Lung microvascular endothelial cell (primary cell): ENCODE measurements around the gene F11R. TPM values are rescaled to one million over a fixed set of nuclear protein-coding genes. Genes with fewer than 3 reads are reported as not detected.
"Not testable (repeated sequence)": the region's sequence is repeated elsewhere in the genome, so short reads cannot be mapped to it uniquely, and the experiment has no call there.

ENCODE experiments used
- DNase-seq, 2 donors: peaks; one replicate each; pipeline versions ENCODE4 v3.0.0 to v3.0.0-alpha.2; 2010; ENCODE audit warnings: low read depth in 2 of 2
- total RNA-seq: library from RNA; depleted of rRNA; stranded (reverse); fragments of >200 nt; gene quantifications from 2 replicates; pipeline ENCODE4 v1.2.1, GENCODE V29; 2014

Gene F11R
- total RNA-seq, 1 donor from 2014 or later = 150 TPM

DNA sequence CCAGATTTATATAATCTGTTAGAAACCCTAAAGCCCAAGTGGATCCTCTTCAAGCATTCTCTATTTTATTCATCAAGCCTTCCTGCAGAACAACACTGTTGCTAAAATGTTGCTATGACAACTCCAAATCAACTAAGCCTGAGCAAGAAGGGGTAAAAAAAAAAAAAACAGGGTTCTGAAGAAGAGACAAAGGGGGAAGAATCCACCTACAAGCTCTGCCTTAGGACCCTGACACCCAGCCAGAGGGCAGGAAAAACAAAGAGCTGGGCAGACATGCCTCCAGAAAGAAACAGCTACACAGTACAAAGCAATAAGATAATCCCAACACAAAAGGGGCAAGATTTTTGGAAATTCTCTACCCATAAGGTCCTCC lies 23.6 kb upstream of the F11R start:
- DNase-seq = peak; percentile 22 to 26

DNA sequence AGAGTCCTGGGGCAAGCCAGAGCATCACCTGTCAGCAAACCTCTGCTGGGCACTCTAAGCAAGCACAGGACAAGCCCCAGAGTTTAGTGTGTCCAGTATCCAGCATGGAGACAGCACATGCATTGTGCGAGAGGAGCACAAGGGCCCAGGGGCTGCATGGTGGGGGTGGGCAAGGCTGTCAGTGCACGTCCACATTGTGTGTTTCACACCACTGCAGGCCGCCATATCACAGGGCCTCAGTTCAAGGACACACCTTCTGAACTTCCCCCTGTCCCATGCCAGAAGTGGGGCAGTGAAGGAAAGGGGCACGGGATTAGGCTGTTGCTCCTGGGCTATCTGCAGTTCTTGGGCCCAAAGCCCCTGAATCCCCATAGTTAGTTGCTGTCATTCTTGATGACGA lies 18.6 kb upstream of the F11R start:
- no peak for DNase-seq

DNA sequence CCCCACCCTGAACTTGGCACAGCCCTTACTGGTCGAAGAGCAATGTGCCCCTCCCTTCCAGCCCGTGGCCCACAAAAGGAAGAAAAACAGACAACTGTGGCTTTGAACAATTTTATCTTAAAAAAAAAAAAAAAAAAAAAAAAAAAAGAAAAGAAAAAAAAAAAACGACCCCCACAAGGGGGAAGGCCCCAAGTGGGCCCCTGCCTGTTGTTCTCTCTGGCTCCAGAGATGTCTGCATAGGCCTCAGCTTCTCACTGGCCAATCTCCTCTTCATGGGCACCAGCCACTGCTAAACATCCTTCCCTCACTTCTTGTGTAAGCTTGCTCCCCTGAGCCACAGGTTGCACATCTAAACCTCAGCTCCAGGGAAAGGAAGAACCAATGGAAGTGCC lies 18.2 kb upstream of the F11R start:
- DNase-seq = no peak

- DNase-seq = peak in 1 of 2 donors; percentile 16
These were observed 17.7 kb upstream of the F11R start, which contains the start of gene TSTD1 for GRCh38 chr1:161038523-161039153. Gene TSTD1, minus strand, starts transcription at chr1:161038964. Its CDS starts 75 bp downstream, at chr1:161038889.

DNA sequence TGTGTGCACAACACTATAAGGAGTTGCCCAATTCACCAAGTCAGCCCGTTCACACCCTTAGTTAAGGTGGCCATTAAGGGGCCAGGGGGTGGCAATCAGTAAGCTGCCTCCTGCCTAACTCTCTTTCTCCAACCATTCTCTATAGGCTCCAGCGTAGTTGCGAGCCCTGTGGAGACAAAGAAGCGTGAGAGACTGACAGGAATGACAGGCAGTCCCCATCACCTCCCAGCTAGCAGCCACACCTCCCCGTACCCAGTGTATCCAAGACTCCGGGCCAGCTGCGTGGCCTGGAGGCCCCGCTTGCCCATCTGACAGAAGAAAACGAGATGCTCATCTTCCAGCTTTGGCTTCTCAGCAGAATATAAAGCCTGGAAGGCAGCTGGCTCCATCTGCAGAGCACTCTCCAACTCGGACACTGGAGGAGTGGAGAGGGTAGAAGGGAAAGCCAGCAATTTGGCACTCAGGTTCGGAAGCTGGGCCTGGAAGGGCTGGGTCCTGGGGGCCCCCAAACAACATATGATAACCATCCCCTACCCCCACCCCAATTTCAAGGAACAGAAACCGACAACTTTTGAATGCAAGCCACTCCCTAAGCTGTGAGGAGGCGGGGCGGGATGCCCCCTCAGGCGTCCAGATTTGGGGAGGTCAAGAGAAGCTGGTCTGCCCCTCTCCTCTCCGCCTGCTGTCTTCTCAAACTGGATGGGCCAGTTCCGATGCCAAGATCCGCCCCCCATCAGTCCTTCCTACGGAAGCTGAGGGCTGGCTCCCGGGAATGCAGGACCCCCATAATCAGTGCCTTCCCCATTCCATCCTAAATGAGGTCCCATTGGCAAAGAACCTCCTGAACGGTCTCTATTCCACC lies 16.9 kb upstream of the F11R start:
- DNase-seq = no peak

DNA sequence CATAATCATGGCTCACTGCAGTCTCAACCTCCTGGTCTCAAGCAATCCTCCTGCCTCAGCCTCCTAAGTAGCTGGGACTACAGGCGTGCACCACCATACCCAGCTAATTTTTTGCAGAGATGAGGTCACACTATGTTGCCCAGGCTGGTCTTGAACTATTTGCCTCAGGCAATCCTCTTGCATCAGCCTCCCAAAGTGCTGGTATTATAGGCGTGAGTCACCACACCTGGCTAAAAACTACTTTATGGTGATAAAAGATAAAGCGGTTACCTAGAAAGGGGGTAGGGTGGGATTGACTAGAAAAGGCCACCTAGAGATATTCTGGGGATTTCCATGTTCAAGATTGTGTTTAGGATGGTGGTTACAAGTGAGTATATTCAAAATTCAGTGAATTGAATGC lies 12.8 kb upstream of the F11R start:
- DNase-seq = no peak

- no peak for DNase-seq
These were observed 11.5 kb upstream of the F11R start for GRCh38 chr1:161032409-161032808.

GRCh38 chr1:161031874-161032273 lies 10.9 kb upstream of the F11R start:
- DNase-seq = no peak

GRCh38 chr1:161029466-161029865 lies 8.5 kb upstream of the F11R start:
- not testable (repeated sequence) for DNase-seq

DNA sequence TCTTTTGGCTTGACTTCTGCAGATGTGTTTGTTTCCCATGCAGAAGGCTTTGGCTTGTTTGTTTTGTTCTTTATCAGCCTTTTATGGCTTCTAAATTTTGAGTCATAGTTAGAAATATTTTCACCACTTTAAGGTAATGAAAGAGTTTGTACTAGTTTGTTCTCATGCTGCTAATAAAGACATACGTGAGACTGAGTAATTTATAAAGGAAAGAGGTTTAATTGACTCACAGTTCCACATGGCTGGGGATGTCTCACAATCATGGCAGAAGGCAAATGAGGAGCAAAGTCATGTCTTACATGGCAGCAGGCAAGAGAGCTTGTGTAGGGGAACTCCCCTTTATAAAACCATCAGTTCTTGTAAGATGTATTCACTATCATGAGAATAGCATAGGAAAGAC lies 6.0 kb upstream of the F11R start:
- not testable (repeated sequence) for DNase-seq

DNA sequence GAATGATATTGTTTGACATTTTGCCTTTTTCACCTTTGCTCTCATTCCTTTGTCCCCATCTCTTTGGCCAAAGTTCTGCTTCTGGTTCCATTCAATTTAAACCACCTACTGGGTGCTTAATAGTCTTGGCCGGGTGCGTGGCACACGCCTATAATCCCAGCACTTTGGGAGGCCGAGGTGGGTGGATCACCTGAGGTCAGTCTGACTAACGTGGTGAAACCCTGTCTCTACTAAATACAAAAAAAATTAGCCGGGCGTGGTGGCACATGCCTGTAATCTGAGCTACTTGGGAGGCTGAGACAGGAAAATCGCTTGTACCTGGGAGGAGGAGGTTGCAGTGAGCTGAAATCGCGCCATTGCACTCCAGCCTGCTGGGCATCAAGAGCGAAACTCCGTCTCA lies 1.5 kb upstream of the F11R start:
- DNase-seq = not testable (repeated sequence)

- DNase-seq = no peak
These were observed 1.0 kb upstream of the F11R start for GRCh38 chr1:161021970-161022353.

DNA sequence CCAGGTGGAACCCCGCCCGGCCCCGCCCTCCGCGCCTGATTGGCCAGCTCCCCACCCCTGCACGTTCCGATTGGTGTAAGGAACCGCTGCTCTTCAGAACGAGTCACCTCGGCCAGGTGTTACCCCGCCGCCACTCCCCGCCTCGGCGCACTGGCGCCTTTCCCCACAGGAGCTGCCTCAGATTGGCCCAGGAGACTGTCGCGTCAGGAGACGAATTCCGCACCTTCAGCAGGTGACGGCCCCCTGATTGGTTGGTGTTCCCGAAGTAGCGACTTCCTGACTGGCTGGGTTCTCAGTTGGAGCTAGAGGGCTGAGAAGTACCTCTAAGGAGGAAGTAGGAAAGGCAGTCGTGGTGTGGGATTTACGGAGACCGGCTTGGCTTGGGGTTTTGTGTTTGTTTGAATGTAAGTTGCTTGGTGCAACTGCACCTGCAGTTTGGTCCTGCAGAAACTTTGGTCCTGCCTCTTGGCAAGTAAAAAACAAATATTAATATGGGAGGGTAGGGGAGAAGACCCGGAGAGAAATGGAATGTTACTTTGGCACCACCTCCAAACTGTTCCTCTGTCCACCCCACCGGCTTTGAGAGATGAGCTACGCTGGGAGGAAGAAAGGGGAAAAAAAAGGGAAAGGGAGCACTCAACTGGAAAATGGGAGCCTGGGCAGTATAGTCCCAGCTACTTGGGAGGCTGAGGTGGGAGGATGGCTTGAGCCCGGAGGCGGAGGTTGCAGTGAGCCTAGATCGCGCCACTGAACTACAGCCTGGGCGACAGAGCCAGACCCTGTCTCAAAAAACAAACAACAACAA lies 415 bp upstream of the F11R start:
- DNase-seq = peak; percentile 70 to 84

DNA sequence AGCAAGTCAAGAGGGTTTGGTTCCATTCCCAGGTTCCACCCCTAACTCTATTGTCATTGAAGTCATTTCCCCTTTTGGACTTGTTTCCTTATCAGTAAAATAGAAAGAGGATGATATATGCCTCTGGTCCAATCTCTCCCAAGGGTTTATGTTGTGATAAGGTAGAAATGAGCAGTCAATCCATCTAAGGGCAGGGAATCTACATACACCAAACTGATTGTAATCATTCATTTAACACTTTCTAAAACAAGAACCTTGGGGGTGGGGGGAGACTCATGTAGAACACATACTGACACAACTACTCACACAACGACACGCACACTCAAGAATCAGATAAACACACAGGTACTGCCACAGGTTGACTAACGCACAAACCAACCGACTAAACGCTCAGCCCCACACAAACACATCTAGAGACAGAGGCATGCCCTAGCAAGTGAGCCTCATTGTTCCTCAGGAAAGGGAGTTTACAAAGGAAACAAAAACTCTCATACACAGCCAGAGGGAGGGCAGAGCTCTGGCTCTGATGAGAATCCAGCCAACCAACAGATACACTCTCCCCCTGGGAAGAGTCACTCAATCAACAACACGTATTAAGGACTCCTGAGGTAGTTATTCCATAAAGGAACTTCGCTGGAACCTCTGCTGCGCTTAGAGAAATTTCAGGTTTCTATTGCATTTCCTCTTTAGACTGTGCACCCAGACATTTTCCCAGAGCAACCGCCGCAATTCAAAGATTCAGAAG lies 1.0 kb downstream of the F11R start:
- peak; percentile 85 to 89 for DNase-seq

DNA sequence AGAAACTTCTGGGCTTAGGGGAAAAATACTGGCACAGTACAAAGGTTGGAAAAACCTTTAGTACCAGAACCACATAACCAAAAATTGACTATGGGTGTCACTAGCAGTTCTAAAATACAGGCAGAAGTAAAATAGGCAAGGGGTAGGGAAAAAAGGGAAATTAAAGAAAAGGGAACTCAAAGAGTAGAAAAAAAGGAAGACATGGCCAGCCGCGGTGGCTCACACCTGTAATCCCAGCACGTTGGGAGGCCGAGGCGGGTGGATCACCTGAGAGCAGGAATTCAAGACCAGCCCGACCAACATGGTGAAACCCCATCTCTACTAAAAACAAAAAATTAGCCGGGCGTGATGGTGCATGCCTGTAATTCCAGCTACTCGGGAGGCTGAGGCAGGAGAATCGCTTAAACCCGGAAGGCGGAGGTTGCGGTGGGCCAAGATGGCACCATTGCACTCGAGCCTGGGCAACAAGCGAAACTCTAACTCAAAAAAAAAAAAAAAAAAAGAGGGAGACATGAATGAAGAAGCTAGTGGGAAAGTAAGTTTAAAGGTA lies 1.8 kb downstream of the F11R start:
- not testable (repeated sequence) for DNase-seq

- no peak for DNase-seq
These were observed 2.4 kb downstream of the F11R start for GRCh38 chr1:161018631-161018930.

DNA sequence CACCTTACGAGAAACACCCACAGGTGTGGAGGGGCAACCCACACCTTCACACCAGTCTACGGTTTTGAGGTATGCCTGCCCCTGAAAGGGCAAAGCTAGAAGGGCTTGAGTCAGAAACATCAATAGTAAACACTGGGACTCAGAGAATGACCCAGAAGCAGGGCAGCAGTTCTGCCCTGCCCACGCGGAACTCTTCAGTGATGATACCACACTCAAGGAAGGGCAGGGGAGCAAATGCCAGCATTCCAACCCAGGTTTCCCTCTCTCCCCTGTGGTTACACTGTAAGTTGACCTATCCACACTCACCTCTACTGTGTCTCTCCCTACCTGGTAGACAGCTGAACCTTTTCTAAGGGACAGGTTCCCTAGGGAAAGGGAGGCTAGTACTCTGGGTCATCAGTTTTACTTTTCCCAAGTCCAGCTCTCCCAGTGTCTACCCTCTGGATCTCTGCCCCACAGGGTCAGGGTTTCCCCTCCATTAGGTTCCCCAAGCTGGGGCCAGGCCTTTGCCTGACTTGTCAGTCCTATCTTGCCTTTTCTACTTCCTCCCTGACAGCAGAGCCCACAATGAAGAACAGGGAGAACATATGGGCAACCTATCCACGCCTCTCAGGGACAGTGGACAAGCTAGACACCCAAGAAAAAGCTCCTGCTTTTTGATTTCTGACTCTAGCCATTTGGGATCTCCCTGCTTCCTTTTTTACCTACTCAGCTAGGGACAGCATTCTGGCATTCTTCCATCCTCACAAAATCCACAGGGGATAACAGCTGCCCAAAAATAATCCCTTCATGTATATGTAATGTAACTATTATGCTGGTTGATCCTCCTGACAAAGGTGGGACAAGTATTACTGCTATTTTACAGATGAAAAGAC lies 3.0 kb downstream of the F11R start:
- DNase-seq = no peak

GRCh38 chr1:161017181-161017580 lies 3.8 kb downstream of the F11R start:
- DNase-seq = not testable (repeated sequence)

GRCh38 chr1:161016683-161017082 lies 4.3 kb downstream of the F11R start:
- peak; percentile 31 to 56 for DNase-seq

- peak; percentile 99 to 100 for DNase-seq
These were observed 7.3 kb downstream of the F11R start for GRCh38 chr1:161013488-161014230.
